GM18909 (cell line): ENCODE results near the gene MAGEA2B.
"Not testable (repeated sequence)": the region's sequence is repeated elsewhere in the genome, so short reads cannot be mapped to it uniquely, and the experiment has no call there.

Experiments used
- ATAC-seq: cut with Tn5 transposase; IDR thresholded peaks from one replicate; pipeline ENCODE4 v1.9.1; 2021; ENCODE audit warnings: mild to moderate bottlenecking; ENCODE audit not compliant: unreplicated experiment, poor library complexity

MAGEA2B gene

GRCh38 chrX:152754871-152755270 lies 40.4 kb downstream of the MAGEA2B start:
- ATAC-seq: not testable (repeated sequence)

- ATAC-seq: not testable (repeated sequence)
Observed at GRCh38 chrX:152758918-152759317, 44.5 kb downstream of the MAGEA2B start, which contains the start of gene CSAG3. Gene CSAG3 (plus strand): TSS chrX:152759218.

GRCh38 chrX:152759544-152759943 lies 45.1 kb downstream of the MAGEA2B start:
- not testable (repeated sequence) for ATAC-seq

- not testable (repeated sequence) for ATAC-seq
Observed at GRCh38 chrX:152761582-152761981, 47.2 kb downstream of the MAGEA2B start.

GRCh38 chrX:152766562-152766961 lies 52.1 kb downstream of the MAGEA2B start:
- not testable (repeated sequence) for ATAC-seq
